HG03565 (cell line): ENCODE data around the gene SULT1A2.
"Not testable (repeated sequence)": the region's sequence is repeated elsewhere in the genome, so short reads cannot be mapped to it uniquely, and the experiment has no call there.

Experiments
- ATAC-seq: cut with Tn5 transposase; IDR thresholded peaks from one replicate; pipeline ENCODE4 v1.9.1; 2021; ENCODE audit warnings: mild to moderate bottlenecking, moderate library complexity; ENCODE audit not compliant: unreplicated experiment

SULT1A2 gene

DNA sequence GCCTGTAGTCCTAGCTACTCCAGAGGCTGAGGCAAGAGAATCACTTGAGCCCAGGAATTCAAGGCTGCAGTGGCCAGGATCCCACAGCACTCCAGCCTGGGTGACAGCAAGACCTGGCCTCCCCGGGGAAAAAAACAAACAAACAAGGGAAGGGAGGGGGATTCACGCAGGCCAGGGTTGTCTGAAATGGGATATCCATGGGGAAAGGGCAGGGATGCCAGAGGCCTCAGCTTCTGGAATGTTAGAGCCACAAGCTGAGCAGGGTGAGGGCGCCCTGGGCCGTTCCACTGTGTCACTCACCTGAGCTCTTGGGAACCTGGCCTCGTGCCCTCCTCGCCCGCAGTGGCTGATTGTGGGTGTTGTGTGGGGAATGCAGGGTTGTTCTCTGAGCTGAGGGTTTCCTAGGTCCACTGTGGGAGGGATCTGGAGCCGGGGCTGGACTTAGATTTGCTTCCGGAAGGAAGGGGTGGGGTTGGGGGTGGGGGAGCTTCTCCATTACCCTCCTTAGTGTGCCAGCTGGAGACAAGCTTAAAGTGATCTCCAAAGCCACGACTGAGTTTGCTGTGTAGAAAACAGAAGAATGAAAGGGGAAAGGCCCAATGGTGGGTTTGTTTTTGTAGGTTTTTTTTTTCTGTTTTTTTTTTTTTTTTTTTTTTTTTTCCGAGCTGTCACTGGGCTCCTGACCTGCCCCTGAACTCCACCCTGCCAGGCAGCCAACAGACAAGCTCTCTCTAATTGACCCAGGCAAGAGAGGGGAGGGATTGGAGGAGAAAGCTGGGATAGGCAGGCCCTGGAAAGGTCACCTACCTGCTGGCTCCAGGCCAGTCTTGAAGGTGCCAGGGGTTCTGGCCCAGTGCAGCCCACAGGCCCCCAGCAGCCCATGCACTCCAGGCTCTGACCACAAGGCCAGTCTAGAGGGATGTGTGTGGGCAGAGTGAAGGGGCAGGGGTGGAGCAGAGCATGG, 13.1 kb upstream of the SULT1A2 start, which contains the start of gene SULT1A1:
TSS of gene SULT1A1 (minus strand) at position 414 of the 964 bp plus-strand sequence. CDS start 1,189 bp downstream, outside the sequence.
- ATAC-seq, result no peak

DNA sequence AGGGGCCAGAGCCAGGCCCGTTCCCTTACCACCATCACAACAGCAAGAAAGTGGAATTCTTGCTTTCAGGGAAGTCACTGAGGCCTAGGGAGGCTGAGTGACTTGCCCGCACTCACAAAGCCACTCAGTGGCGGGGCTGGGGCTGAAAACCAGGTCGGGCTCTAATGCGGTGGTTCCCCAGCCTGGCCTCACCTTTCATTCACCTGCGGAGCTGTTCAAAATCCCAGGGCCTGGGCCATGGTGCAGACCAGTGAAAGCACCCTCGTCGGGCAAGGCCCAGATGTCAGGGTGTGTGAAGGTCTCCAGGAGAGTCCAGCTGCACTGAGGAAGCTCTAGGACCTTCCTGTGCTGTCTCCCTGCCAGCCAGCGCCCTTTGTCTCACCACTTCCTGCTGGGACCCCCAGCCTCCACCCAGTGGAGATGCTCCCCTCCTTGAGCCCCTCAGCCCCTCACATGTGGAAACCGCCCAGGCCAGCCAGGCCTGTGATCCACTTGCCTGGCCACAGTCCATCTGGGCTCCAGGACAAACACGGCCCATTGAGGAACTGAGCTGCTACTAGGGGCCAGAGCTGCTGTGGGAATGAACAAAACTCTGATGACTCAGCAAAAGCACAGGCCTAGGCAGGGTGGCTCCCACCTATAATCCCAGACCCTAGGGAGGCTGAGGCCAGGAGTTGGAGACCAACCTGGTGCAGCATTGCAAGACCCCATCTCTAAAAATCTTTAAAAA, 12.2 kb upstream of the SULT1A2 start:
- ATAC-seq, result not testable (repeated sequence)

DNA sequence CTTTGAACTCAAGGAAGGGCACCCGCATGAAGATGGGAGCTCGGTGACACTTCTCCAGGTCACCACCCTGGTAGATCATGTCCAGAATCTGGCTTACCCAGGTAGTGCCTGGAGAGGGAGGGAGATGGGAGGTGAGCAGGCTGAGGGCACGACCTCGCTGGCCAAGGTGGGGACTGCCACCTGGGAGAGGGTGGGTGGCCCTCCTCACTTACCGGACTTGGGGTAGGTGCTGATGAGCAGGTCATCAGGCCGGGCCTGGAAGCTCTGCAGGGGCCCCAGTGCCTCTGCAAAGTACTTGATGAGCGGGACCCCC, 11.6 kb upstream of the SULT1A2 start:
- not testable (repeated sequence) for ATAC-seq

DNA sequence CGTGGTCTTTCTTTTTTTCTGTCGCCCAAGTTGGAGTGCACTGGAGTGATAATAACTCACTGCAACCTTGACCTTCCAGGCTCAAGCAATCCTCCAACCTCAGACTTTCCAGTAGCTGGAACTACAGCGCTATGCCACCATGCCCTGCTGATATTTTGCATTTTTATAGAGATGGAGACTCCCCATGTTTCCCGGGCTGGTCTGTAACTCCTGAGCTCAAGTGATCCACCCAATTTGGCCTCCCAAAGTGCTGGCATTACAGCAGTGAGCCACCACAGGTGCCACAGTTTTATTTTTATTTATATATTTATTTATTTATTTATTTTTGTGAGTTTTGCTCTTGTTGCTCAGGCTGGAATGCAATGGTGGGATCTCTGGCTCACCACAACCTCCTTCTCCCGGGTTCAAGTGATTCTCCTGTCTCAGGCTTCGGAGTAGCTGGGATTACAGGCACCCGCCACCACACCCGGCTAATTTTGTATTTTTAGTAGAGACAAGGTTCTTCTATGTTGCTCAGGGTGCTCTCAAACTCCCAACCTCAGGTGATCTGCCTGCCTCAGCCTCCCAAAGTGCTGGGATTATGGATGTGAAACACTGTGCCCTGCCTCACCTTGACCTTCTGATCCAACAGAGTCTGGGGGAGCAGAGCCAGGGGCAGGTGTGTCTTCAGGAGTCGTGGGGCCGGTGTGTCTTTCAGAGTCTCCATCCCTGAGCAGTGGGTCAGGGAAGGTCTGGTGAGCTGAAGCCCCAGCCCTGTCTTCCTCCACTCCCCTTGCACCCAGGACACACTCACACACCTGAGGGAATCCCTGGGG, 11.0 kb upstream of the SULT1A2 start:
- not testable (repeated sequence) for ATAC-seq

DNA sequence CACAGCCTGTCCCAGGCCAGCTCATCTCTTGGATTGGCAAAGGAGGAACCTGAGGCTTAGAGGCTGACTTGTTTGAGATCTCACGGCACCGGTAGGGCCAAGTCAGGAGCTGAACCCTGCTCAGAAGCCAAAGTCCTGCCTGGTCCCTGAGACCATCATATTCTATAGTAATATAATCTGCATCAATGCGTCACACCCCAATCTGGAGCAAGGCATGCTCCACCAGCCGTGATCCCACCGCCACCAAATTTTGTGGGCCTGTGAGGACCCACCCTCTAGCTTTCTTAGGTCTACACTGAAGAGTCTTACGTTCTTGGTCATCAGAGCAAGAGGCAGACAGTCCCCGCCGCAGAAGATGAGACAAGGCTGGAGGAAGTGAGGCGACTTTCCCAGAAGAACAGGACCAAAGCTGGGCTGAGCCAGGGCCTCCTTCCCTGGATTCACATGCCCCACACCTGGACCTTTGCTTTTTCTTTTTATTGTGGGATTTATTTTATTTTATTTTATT, 10.3 kb upstream of the SULT1A2 start:
- no peak for ATAC-seq

DNA sequence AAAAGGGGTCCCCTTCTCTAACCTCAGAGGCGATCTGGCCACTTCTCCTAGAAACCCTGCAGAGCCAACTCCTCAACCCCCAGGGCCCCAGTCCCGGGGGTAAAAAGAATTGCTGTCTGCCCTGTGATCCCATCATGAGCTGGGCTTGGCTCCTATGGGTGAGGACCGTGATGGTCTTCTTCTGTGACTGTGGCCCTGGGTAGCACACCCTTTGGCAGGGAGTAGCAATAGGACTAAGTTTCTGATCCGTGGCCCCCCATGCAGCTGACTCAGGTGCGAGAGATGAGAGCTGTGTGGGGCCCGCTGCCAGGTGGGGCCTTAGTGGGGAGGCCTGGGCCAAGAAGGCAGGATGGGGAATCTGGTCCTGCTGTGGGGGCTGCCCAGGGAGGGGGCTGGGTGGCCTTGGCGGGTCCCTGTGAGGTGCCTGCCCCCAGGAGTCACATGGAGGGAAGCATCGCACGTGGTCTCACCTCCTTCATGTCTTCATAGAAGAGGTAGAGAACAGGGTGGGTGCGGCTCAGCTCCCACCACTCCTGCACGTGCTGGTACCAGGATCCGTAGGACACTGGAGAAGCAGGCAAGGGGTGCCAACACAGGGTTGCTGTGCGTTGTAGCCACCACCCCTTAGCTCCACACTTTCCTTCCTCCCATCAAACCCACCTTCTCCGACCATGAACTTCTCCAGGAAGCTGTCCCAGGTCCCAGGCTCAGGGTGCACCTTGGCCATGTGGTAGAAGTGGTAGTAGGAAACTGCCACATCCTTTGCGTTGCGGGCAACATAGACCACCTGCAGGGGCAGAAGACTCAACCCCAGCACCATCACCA, 9.7 kb upstream of the SULT1A2 start:
- no peak for ATAC-seq

DNA sequence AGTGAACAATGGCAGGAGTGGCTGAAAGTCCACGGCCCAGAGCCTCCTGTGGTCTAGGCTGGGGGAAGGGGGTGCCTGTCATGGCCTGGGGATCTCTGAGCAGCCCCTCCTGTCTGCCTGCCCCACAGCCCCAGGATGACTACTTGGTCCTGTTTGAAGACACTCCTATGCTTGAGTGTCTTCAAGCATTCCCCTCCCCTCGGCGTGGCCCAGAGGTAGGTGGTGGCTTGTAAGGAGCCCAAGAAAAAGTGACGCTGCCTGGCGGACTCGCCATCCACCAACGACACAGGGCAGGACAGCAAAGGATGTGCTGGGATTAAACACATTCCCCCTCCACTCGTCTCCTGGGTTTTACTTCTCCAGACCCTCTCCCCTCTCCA, 7.3 kb upstream of the SULT1A2 start:
- ATAC-seq, result no peak

DNA sequence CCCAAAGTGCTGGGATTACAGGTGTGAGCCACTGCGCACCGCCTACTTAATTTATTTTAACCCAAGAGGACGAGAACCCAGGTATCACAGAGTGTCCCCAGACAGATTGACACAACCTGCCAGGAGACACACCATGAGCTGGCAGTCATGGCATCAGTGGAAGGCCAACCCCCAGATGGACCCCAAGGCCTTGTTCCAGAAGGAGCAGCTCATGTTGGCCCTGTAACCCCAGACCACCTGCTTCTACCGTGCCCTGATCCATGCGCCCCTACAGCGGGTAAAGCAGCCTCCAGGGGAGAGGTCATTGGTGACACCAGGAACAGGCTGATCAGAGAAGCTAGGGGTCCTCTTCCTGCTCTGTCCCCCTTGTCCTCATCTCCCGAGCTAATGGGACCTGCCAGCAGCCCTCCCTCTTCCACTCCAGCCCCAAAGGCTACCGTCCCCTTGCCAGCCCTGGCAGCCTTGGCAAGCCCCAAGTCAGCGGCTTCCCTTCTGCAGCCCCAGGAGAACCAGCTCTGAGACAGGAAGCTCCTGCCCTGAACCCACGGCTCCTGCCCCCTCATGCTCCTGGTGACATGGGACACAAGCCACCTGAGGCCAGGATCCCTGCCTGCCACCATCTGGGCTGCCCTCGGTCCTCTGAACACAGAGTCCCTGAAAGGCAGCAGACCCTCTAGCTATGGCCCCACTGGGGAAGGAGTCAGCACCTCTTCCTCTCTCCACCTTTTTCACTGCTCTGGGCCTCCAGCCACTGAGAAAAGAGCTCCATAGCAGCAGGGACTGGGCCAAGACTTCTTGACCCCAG, 6.7 kb upstream of the SULT1A2 start:
- ATAC-seq, result no peak

DNA sequence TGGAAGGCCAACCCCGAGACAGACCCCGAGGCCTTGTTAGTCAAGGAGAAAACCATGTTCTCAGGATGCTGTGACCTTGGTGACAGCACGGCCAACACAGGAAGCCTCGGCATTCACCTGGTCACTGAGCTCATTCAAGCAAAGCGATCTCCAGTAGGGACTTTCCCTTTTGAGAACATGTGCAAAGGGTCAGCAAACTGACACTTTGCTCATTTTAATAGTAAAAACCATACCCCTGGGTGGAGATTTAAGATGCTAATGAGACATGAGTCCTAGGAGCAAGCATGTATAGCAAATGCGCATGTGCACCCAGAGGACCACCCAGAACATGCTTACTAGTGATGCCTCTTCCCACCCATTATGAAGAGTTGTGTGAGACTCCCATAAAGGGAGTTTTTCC, 5.7 kb upstream of the SULT1A2 start:
- ATAC-seq, result no peak

DNA sequence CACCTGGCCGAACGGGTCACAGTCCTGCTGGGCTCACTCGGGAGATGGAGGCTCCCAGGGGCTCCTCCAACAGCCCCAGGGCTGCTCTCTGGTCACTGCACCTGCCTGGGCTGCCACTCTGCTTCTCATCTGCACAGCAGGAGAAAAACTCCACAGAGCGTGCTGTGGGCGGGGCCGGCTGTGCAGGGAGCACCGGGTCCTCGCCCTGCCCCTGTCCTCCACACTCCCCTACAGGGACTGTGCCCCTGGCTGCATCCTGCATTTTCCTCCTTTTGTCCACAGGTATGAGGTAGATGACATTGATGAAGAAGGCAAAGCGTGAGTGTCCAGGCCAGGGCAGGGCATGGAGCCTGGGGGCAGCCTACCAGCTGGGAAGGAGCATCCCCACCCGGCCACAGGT, 5.2 kb upstream of the SULT1A2 start:
- not testable (repeated sequence) for ATAC-seq

DNA sequence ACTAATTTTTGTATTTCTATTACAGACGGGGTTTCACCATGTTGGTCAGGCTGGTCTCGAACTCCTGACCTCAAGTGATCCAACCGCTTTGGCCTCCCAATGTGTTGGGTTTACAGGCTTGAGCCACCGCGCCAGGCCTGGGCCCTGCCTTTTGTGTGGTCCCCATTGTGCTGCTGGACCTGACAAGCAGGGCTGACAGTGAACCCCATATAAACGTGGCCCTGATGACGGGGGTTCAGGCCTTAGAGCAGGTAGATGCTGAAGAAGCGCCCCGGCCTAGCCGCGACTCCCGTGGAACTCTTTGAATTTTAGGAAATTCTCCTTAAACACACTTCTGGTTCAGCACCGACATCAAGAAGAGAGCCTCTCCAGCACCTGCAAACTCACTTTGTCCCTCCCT, 4.7 kb upstream of the SULT1A2 start:
- ATAC-seq, result not testable (repeated sequence)

DNA sequence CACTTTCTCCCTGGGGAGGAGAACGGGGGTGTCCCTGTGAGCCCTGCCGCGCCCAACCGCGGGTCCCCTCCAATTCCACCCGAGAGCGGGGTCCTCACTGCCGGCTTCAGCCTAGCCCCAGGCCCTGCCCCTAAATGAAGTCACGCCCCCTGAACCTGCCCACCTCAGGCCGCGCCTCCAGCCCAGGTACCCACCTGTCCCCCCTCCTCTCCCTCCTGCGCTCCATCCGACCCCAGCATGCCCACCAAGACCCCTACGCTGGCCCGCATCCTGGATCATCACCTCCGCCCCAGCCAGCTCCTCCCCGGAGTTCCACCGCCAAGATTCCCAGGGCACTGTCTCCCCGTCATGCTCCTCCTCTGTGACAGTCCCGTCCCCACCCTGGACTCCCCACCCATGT, 4.1 kb upstream of the SULT1A2 start:
- ATAC-seq, result not testable (repeated sequence)

DNA sequence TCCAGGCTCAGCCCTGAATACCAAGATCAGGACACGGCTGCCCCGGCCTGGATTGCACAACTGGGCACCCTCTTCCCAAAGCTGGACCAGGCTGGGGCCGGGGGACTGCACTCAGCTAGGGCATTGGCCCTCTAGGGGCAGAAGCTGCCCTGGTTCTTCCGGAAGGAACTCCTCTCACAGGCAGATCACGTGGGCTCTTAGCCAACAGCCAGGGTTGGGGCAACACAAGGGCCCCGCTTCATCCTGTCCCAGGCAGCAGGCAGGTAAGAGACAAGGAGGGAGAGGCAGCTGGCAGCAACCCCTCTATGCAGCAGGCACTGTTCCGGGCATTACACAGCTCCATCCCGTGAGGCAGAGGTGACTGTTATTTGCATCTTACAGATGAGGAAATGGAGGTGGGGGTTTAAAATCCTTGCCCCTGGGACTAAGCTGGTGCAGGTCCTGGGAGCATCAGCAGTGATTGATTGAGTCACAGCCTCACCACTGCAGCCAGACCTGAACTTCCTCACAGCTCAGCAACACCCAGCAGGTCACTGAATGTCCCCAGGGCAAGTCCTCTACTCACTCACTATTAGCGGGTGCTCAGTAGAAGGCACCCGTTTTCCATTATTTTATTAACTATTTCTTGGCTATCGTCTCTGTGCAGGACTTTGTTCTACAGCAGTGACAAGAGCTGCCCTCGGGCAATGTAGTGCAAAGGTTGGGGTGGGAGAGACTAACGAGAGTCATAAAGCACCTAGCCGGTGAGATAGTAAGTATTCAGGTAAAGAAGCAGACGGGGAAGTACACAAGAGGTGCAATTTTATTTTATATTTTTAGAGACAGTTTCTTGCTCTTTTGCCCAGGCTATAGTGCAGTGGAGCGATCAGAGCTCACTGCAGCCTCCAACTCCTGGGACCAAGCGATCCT, 2.8 kb upstream of the SULT1A2 start:
- not testable (repeated sequence) for ATAC-seq

DNA sequence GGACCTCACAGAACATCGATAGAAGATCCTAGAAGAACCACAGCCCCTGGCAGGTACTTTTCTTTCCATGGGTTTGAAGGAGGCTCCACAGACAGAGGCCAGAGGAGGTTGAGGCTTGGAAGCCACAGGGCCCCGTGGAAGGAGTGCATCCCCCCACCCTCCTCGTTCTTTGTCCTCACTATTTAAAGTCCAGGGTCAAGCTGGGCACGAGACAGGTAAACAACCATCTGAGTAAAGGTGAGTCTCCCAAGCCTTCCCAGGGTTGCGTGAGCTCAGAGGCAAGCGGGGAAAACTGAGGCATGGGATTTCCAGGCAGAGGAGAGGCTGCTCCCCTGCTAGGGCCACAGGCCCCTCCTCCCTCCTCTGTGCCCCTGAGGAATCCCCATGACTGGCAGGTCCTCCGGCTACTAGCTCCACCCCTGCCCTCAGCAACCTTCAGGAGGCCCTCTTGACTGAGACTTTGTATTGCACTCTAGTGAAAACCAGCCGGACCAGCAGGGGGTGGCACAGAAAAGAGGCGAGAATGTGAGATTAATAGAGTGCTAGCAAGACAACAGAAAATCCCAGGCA, 927 bp upstream of the SULT1A2 start:
- no peak for ATAC-seq

DNA sequence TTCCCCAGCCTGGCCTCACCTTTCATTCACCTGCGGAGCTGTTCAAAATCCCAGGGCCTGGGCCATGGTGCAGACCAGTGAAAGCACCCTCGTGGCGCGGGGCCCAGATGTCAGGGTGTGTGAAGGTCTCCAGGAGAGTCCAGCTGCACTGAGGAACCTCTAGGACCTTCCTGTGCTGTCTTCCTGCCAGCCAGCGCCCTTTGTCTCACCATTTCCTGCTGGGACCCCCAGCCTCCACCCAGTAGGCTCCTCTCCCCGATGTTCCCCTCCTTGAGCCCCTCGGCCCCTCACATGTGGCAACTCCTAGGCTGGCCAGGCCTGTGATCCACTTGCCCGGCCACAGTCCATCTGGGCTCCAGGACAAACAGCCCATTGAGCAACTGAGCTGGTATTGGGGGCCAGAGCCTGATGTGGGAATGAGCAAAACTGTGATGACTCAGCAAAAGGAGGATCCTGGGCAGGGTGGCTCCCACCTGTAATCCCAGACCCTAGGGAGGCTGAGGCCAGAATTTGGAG, 677 bp downstream of the SULT1A2 start:
- ATAC-seq, result no peak

DNA sequence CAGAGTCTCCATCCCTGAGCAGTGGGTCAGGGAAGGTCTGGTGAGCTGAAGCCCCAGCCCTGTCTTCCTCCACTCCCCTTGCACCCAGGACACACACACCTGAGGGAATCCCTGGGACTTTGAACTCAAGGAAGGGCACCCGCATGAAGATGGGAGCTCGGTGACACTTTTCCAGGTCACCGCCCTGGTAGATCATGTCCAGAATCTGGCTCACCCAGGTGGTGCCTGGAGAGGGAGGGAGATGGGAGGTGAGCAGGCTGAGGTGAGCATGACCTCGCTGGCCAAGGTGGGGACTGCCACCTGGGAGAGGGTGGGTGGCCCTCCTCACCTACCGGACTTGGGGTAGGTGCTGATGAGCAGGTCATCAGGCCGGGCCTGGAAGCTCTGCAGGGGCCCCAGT, 1.4 kb downstream of the SULT1A2 start:
- ATAC-seq, result not testable (repeated sequence)

DNA sequence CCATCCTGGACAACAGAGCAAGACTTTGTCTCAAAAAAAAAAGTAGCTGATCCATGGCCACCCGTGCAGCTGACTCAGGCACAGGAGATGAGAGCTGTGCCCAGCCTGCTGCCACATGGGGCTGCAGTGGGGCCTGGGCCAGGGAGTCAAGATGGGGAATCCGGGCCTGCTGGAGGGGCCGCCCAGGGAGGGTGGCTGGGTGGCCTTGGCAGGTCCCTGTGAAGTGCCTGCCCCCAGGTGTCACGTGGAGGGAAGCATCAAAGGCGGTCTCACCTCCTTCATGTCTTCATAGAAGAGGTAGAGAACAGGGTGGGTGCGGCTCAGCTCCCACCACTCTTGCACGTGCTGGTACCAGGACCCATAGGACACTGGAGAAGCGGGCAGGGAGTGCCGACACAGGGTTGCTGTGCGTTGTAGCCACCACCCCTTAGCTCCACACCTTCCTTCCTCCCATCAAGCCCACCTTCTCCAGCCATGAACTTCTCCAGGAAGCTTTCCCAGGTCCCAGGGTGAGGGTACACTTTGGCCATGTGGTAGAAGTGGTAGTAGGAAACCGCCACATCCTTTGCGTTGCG, 3.8 kb downstream of the SULT1A2 start:
- ATAC-seq, result no peak
